Stimulated activated CD8-positive, alpha-beta memory T cell treated with anti-CD3 and anti-CD28 coated beads, Interleukin-7, amount 100 ng/mL, for 4 hours (primary cell): Measurements from ENCODE around the gene CHI3L1.

Experiments used
- DNase-seq, 2 donors: peaks; one replicate each; pipeline ENCODE4 v3.0.0-alpha.2; 2020; ENCODE audit warnings: low read depth in 2 of 2

Gene CHI3L1

DNA sequence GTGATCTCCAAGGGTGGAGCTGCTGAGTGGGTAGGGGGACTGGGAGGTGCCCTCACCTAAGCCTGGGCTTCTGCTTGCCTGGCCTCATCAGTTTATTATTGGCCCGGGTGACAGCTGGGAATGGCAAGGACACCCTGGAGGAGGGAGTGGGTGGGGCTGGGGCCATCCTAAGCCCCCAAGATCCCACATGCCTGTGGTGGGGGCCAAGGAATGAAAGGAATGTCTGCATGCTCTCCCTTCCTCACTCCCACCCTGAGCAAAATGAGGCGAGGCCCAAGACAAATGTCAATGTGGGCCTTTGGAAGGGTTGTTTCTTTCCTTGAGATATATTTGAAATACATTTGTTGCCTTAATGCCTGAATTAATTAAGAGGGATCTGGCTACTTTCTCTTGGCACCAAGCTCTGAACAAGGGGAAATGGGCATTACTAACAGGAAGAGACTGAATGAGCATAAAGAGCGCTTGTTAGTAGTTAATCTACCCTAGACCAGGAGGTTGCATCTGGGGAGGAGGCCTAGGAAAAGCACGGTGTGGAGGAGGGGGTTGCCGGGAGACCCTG is 19.7 kb upstream of the CHI3L1 start:
- DNase-seq, result no peak

DNA sequence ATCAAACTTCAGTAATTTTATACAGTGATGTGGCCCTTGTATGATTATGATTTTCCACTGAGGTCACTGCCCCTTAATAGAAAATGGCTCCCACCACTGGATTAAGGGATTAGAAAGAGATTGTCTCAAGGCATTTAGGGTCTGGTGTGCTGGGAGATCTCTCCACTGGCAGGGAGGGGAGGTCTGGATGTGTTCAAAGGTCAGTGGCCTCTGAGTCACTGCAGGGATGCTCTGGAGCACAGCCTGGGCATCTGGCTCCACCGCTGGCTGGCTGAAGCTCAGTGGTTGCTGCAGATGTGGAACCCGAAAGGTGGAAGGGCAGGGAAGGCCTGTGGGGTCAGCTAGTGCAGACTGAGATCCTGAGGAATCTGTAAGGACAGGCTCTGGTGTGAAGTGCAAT is 18.3 kb upstream of the CHI3L1 start:
- no peak for DNase-seq

DNA sequence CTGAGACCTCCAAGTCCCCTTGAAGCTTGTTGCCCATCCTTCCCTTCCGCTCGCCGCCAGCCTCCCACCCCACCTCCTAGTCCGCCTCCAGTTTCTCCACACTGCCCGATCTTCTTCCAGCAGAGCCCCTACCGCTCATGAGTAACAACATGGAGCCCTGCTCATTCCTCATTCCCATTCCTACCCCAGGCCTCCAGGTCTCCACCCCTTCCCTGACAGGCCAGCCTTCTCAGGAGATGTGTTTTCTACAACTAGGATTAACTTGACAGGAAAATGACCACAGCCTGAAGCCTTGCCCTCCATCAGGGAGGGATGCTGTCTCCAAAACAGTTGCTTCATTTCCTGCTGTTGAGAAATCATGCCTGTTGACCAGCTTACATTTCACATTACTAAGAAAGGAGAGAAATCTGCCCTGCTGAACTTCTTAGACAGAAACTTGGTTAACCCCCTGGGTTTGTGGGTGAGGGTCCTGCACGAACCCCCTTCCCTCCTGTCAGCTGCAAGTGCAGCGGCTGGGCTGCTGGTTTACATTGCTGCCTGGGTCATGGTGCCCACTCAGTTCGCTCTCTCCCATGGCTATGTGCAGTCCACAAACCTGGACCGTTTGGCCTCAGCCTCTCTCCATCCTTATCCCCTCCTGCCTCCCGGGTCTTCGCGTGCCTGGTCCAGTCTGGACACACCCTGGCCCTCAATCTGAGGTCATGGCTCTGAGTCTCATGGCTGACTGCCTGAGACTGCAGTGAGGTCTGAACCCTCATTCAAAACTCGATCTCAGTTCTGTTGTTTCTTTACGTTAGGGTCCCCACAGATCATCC is 16.1 kb upstream of the CHI3L1 start:
- DNase-seq, result no peak

DNA sequence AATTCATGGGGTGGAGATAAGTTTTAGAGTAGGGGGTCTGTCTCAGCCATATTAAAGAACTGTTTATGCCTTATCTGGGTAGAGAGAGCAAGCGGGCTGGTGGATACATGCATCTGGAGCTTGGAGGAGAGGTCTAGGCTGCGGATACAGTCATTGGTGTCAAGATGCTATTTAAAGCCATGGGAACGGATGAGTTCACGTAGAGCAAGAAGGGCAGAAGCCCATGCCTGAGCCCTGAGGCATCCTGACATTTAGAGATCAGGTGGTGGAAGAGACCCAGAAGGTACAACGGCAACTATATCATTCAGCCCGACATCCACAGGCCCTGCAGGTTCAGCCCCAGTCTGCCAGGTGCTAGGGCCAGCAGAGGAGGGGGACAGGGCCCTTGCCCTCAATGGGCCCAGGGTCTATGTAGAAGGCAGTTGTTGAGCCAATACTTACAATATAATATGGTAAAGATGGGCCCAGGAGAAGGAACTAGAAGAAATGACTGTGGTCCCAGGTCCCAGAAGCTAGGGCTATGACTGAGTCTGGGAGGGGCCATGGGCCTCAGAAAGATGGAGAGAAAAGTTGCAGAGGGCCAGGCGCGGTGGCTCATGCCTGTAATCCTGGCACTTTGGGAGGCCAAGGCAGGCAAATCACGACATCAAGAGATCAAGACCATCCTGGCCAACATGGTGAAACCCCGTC is 15.2 kb upstream of the CHI3L1 start:
- no peak for DNase-seq

DNA sequence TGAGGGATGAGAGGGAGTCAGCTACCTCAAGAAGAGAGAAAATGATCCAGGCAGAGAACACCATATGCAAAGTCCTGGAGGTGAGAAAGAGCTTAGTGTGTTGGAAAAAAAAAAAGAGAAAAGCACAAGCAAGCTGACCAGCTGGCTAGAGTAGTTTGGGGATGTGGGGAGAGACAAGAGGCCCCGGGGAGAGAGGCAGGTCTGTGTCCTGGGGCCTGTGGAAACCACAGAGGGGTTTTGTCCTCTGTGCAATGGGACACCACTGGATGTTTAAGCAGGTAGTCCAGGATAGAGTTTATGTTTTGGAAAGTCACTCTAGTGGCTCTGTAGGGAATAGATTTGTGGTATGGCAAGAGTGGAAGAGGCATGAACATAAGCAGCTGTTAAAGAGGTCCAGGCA is 14.4 kb upstream of the CHI3L1 start:
- DNase-seq, result no peak

DNA sequence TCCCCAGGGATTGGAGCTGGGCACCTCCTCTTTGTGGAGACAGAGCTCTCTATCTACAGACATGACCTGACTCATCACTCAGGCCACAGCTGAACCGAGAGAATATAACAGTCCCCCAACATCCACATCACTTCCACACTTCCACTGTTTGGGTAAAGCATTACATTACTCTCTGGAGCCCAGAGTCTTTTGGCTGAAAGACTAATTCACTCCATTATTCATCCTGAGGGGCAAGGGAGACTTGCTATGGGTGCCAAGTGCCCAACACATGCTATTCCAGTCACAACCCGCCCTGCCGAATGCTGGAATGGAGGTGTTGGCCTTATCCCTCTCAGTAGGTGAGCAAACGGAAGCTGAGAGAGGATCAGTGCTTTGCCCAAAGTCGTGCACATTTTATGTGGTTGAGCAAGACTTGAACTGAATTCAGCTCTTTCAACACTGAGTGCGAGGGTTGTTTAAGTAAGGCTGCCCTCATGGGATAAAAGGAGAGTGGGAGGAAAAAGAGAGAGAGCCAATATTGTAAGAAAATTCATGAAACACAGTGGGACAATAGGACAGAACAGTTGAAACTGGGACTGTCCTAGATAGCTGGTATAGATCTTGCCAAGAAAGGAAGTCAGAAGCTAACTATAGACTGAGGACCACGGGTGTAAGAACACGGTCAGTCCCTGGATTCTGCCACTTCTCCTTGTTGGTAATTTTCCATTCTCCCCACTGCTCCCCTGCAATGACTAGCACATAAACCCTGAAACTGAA is 13.5 kb upstream of the CHI3L1 start:
- no peak for DNase-seq

DNA sequence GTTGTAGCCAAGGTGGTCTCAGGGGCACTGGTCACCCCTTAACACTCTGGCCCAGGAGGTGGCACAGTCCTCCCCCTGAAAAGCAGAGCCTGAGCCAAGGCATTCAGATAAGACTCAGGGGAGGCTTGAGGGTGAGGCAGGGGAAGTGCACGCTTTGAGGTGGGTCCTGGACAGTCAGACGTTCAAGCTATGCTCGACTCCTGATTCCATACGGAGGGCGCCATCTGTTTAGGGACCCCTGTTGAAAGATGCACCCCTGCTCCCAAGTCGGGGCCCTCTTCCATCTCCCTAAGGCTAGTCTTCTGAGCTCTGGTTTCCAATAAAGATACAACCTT is 12.9 kb upstream of the CHI3L1 start:
- DNase-seq, result no peak

DNA sequence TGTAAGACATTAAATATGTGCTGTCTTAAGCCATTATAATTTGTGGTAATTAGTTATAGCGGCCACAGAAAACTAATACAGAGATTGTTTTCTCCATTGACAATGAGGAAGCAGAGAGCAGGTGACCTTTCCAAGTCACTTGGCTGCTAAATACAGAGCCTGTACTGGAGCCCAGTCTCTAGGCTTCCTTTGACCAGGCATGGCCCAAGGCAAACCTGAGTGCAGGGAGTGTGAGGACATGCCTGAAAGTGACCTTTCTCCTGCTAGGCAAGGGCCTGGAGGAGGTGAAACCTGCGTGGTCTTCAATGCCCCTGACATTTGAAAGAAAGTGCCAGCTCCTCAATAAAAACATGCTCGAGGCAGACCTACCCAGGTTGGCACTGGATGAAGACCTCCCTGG is 12.5 kb upstream of the CHI3L1 start:
- no peak for DNase-seq

DNA sequence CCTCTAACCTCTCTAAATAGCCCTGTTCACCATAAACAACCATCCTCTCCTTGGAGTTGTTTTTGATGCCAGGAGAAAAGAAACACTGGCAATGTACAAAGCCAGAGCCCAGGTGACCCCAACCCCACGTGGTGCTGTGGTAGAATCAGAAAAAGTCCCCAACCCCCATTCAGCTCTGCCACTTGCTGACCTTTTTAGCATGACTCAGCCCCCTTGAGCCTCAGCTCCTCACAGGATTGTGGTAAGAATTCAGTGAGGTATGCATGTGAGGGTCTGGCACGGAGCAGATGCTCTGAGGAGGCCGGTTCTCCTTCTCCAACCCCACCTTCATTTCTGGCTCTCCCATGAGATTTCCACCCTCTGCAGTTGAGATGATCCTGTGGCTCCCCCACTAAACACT is 11.1 kb upstream of the CHI3L1 start:
- DNase-seq, result no peak

DNA sequence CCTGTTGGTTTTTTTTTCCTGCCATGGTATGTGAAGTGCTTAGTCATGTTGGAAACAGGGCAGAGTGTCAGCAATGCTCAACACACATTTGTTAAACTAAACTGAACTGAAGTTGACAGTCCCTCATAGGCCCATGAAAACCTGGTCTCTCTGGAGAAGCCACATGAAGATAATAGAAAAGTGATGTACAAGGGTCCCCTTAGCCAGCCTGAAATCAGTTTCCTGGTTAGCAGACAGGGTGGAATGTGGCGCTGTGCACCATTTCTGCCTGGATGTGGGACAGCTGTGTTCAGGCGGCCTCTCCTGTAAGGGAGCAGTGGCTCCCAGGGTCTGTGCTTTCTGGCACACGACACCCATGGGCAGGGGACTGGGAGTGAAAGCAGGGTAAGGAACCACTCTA is 9.9 kb upstream of the CHI3L1 start:
- DNase-seq, result no peak

DNA sequence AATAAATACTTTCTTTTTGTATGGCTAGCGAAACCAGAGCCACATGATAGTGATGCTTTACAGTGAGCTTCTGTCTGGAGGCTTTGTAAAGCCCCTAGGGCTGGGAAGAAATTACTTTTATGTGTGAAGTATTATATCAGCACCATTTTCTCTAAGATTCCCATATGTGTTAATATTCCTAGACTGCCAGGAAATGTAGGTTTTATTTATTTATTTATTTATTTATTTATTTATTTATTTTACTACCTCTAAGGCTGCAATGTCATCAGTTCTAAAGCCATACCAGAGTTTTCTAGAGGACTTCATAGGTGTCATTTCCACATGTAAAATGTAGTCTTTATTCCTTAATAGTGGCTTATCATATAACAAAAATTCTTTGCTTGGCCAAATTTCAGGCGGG is 4.4 kb upstream of the CHI3L1 start:
- DNase-seq, result no peak

DNA sequence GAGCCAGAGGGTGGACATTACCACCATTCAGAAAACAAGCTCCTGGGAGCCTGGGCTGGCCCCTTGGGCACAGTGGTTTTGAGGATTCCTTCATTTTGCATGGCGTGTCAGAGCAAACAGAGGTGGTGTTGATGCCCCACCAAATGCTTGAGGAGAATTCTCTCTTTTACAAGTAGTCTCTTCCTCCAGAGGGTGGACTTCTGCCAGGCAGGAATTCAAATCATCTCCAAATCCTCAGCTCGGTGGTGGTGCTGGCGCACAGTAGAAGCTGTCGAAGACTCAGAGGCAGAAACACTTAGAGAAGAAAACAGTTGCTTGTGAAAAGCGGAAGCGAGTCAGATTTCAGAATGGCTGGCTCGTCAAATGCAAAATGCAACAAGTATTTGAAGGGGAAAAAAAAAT is 3.4 kb upstream of the CHI3L1 start:
- DNase-seq, result no peak

DNA sequence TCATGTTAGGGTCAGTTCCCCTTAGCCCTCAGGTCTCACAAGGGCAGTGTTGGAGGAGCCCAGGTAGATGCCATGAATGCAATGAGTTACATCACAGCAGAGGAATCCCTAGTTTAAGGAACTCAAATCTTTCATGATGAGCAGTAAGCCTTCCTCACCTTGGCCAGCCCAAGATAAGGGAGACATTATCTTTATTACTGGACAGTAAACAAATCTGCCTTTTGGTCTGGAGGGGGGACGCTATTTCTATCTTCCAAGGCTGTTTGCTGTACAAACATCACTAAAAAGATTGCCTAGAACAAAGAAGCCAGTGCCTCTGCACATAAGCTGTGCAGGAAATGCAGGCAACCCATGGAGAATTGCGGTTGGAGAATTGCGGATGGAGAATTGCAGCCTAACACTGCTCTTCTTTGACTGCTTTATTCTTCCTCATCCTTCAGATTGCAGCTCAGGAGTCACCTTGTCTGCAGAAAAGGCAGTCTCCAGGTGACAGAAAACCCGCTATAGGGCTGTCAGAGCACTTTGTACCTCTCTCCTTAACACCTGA is 2.3 kb upstream of the CHI3L1 start:
- no peak for DNase-seq

DNA sequence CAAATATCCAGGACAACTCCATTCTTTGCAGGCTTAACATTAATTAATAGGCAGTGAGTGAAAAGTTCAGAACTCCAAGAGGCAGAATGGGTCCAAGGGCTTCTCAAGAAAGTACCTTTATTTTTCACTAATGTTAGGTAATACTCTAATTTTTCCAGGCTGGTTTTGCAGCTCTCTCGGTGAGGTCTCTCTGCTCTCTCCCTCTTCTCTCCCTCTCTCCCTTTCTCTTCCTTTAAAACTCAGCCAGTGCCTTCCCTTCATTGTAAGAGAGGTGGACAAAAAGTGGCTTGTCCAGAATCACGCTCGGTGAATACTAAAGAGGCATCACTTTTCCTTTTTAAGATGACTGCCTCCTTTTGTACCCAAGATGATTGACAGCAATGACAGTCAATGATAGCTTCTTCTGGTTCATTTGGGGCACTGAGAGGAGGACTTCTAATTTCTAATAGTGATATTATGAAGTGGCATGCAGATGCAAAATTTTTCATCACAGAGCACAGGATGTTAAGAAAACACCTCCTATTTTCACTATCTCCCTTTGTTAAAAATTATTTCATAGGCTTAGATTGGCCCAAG is 1.3 kb upstream of the CHI3L1 start:
- no peak for DNase-seq

DNA sequence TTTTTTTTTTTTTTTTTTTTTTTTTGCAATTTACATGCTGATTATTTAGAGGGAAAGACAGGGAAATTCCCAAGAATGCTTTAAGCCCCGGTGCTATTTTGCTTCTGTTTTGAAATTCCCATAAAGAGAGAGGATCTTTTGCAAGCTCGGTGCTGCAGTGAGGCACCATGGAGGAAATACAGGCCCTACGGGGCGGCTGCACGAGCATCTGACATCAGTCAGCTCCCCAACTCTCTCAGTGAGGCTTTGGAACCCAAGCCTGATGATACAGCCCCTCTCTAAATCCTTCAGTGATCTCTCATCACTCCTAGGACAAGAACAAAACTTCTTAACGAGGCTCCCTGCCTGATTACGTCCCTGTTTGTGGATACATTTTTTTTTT is 791 bp upstream of the CHI3L1 start:
- DNase-seq, result no peak

DNA sequence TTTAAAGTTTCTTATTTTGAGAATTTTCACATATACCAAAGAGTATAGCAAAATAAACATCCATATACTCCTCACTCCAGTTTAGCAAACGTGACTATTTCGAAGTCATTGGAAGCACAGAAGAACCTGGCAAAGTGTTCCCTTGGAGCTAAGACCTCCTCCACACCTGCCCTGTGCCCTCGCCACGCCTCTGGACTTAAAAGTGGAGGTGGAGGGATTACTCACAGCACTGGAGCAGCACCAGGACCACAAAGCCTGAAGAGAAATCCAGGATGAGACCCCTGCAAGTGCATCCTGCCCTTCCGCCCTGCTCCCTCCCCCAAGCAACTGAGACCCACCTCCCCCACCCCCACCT is 436 bp downstream of the CHI3L1 start:
- no peak for DNase-seq

DNA sequence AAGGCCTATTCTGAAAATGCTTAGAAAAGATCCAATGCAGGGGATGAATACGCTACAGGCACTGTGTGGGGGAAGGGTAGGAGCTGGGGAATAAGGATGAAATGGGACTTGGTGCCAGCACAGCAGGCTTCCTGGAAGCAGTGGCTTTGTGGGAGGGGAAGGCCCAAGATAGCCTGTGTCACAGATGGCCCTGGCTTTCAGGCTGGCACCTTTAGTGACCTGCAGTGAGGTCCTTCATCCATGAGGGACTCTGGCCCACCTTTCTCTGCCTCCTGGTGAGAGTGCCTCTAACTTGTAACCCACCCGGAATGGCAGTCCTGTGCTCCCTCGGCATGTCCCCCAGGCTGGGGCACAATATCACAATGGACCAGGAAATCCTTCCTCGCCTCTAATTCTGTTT is 919 bp downstream of the CHI3L1 start:
- no peak for DNase-seq

DNA sequence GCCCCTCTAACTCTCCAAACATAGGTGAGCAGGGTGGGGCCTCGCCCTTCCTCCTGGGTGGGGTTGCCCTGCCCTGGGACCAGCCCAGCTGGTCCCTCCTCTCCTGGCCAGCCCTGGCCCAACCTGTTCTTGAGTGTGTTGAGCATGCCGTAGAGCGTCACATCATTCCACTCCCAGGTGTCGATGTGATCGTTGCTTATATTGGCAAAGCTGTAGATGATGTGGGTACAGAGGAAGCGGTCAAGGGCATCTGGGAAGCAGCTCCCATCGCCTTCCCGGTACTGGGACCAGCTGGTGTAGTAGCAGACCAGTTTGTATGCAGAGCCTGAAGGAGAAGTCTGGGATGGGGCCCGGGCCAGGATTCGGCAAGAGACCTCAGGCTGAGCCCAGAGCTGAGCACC is 1.4 kb downstream of the CHI3L1 start:
- DNase-seq, result no peak

DNA sequence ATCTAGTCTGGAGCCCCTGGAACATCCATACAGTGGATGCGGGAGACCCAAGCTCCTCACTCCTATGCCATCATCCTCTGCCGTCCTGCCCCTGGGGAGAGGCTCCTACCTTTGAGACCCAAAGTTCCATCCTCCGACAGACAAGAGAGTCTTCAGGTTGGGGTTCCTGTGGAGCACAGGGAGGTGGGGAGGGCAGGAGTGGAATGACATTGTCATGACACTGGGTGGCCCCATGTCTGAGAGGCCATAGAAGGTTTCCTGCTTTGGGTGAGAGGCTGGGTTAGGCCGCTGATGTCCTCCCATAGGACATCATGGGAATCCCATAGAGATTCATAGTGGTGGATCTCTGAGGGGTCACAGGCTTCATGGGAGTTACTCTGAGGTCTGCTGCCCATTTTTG is 2.0 kb downstream of the CHI3L1 start:
- no peak for DNase-seq

DNA sequence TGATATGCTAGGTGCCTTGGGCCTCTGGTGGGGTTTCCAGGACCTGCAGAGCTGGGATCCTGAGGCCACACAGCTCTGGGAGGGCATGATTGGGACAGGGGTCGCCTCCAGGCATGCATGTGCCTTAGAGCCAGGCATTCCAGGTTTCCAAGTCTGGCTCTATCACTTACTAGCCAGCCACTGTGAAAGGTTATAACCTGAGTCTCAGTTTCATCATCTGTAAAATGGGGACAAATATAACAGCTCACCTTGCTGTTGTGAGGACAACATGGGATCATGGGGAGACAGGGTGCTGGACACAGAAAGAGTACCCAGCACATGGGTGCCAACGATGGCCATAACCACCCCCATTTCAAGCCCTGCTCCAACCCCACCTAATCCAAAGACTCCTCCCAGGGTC is 2.7 kb downstream of the CHI3L1 start:
- no peak for DNase-seq

DNA sequence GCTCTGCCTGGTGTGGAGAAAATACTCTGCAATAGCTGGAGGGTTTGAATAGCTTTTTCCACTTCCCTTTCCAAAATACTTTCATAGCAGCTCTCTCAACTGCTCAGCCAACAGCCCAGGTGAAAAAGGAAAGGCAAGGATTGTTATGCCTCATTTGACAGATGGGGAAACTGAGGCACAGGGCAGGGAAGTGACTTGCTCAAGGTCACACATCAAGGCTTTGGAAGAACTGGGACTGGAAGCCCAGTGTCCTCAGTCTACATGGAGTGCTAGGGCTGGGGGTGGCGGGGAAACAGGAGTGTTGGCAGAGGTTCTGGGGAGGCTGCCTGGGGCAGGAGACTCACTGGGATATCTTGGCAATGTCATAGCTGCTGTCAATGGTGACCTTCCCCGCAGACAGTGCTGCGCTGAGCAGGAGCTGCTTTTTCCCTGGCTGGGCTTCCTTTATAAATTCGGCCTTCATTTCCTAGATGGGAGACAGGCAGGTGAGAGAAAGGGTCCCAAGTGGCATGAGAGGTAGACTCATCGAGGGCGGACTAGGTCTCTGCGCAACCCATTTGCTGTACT is 4.0 kb downstream of the CHI3L1 start:
- DNase-seq, result no peak
